HEK293 (cell line): Measurements from ENCODE around the gene WDR86.

Source experiments
- CTCF ChIA-PET: fragments of 350-600 bp; formaldehyde crosslinking; extraction: SDS; loops from one replicate; lab custom pipeline; 2021; ENCODE audit warnings: antibody characterized with exemption; lab: Yijun Ruan, JAX
- POLR2A ChIA-PET: fragments of 300-600 bp; formaldehyde crosslinking; extraction: SDS; loops from one replicate; lab custom pipeline; 2020; ENCODE audit warnings: antibody characterized with exemption, inconsistent platforms; lab: Yijun Ruan, JAX
- H3K27ac ChIP-seq: fragments of 200-500 bp; sonication (Bioruptor generic); 2 replicates; pipeline ENCODE4 v1.5.1; 2014; ENCODE audit warnings: low read depth, low read length, control low read depth, inconsistent platforms; ENCODE audit errors: extremely low read depth
- H3K36me3 ChIP-seq, 2 experiments: fragments of 200-500 bp in 1 of 2; sonication (Bioruptor generic) in 1 of 2; 1 replicate in 1 of 2; 2 replicates in 1 of 2; pipeline ENCODE4 v1.5.1; 2014 to 2017; ENCODE audit warnings: inconsistent platforms in 2 of 2, low read length in 2 of 2; ENCODE audit not compliant: control insufficient read depth in 2 of 2, insufficient read depth in 1 of 2
- H3K4me1 ChIP-seq: fragments of 200-500 bp; sonication (Bioruptor generic); 2 replicates; pipeline ENCODE4 v1.5.1; 2014; ENCODE audit warnings: mild to moderate bottlenecking, low read length, inconsistent platforms; ENCODE audit not compliant: control insufficient read depth, insufficient read depth
- H3K4me3 ChIP-seq: 2 replicates; pipeline ENCODE4 v1.5.1; 2011; ENCODE audit warnings: low read depth, mild to moderate bottlenecking, control low read depth, low read length, moderate library complexity
- H3K9me3 ChIP-seq: fragments of 200-500 bp; sonication (Bioruptor generic); 2 replicates; pipeline ENCODE4 v1.5.1; 2014; ENCODE audit warnings: low read depth, low read length, inconsistent platforms; ENCODE audit not compliant: control insufficient read depth, insufficient read depth
- EGR2 ChIP-seq: fragments of 450-650 bp; formaldehyde crosslinking; IDR thresholded peaks from 2 replicates; pipeline ENCODE4 v1.5.1; 2016; ENCODE audit warnings: low read depth, missing biosample characterization, missing genetic modification characterization
- KLF1 ChIP-seq: fragments of 450-650 bp; formaldehyde crosslinking; IDR thresholded peaks from 2 replicates; pipeline ENCODE4 v1.5.1; 2016; ENCODE audit warnings: missing biosample characterization, missing genetic modification characterization
- KLF8 ChIP-seq: fragments of 450-650 bp; formaldehyde crosslinking; IDR thresholded peaks from 2 replicates; pipeline ENCODE4 v1.5.1; 2016; ENCODE audit warnings: missing biosample characterization, missing genetic modification characterization
- MZF1 ChIP-seq: fragments of 450-650 bp; formaldehyde crosslinking; IDR thresholded peaks from 2 replicates; pipeline ENCODE4 v1.5.1; 2017; ENCODE audit warnings: missing biosample characterization, missing genetic modification characterization, borderline replicate concordance
- YY1 ChIP-seq: fragments of 450-650 bp; formaldehyde crosslinking; IDR thresholded peaks from 2 replicates; pipeline ENCODE4 v1.5.1; 2018; ENCODE audit warnings: missing biosample characterization, missing genetic modification characterization
- ZBTB1 ChIP-seq: fragments of 450-650 bp; formaldehyde crosslinking; IDR thresholded peaks from 2 replicates; pipeline ENCODE4 v1.5.1; 2016; ENCODE audit warnings: missing biosample characterization, missing genetic modification characterization
- ZNF169 ChIP-seq: fragments of 450-650 bp; formaldehyde crosslinking; IDR thresholded peaks from 2 replicates; pipeline ENCODE4 v1.5.1; 2016; ENCODE audit warnings: missing biosample characterization, missing genetic modification characterization
- ZNF274 ChIP-seq, 2 experiments: fragments of 200-500 bp in 1 of 2; fragments of 450-650 bp in 1 of 2; sonication (Bioruptor generic) in 1 of 2; formaldehyde crosslinking in 1 of 2; IDR thresholded peaks; 2 replicates each; pipeline versions ENCODE4 v1.5.1 to v1.6.1; 2014 to 2016; ENCODE audit warnings: borderline replicate concordance in 1 of 2, inconsistent platforms in 1 of 2, low read length in 1 of 2, missing biosample characterization in 1 of 2, missing genetic modification characterization in 1 of 2
- ZNF341 ChIP-seq: fragments of 450-650 bp; formaldehyde crosslinking; IDR thresholded peaks from 2 replicates; pipeline ENCODE4; 2016; ENCODE audit warnings: low read depth, missing biosample characterization, missing genetic modification characterization
- ZNF354C ChIP-seq: fragments of 450-650 bp; formaldehyde crosslinking; IDR thresholded peaks from 2 replicates; pipeline ENCODE4 v1.5.1; 2016; ENCODE audit warnings: missing biosample characterization, missing genetic modification characterization, low read depth, borderline replicate concordance
- ZNF391 ChIP-seq: fragments of 450-650 bp; formaldehyde crosslinking; IDR thresholded peaks from 2 replicates; pipeline ENCODE4 v1.5.1; 2016; ENCODE audit warnings: low read depth, missing biosample characterization, missing genetic modification characterization, borderline replicate concordance
- ZNF394 ChIP-seq: fragments of 450-650 bp; formaldehyde crosslinking; IDR thresholded peaks from 2 replicates; pipeline ENCODE4 v1.5.1; 2016; ENCODE audit warnings: missing biosample characterization, missing genetic modification characterization, mild to moderate bottlenecking, moderate library complexity, borderline replicate concordance
- ZNF560 ChIP-seq: fragments of 450-650 bp; formaldehyde crosslinking; IDR thresholded peaks from 2 replicates; pipeline ENCODE4 v1.5.1; 2017; ENCODE audit warnings: missing biosample characterization, missing genetic modification characterization, borderline replicate concordance
- ZNF660 ChIP-seq: fragments of 450-650 bp; IDR thresholded peaks from 2 replicates; pipeline ENCODE4 v1.5.1; 2018; ENCODE audit warnings: missing biosample characterization, mild to moderate bottlenecking, missing genetic modification characterization
- ZNF76 ChIP-seq: fragments of 450-650 bp; formaldehyde crosslinking; IDR thresholded peaks from 2 replicates; pipeline ENCODE4; 2016; ENCODE audit warnings: low read depth, missing biosample characterization, missing genetic modification characterization, borderline replicate concordance
- ZNF777 ChIP-seq: fragments of 450-650 bp; formaldehyde crosslinking; IDR thresholded peaks from 2 replicates; pipeline ENCODE4 v1.5.1; 2017; ENCODE audit warnings: missing biosample characterization, missing genetic modification characterization, borderline replicate concordance
- ZSCAN16 ChIP-seq: fragments of 450-650 bp; formaldehyde crosslinking; IDR thresholded peaks from 2 replicates; pipeline ENCODE4 v1.5.1; 2016; ENCODE audit warnings: missing biosample characterization, missing genetic modification characterization
- TF ChIP-seq, protein P1 (sequence below): fragments of 450-650 bp; formaldehyde crosslinking; IDR thresholded peaks from 2 replicates; pipeline ENCODE4 v1.5.1; 2016; ENCODE audit warnings: missing biosample characterization, missing genetic modification characterization
- TF ChIP-seq, protein P2 (sequence below): fragments of 450-650 bp; formaldehyde crosslinking; conservative IDR thresholded peaks from 2 replicates; pipeline ENCODE4 v1.5.1; 2016; ENCODE audit warnings: low read depth, missing biosample characterization, missing genetic modification characterization
- TF ChIP-seq, protein P3 (sequence below): fragments of 450-650 bp; formaldehyde crosslinking; IDR thresholded peaks from 2 replicates; pipeline ENCODE4 v1.5.1; 2016; ENCODE audit warnings: missing biosample characterization, missing genetic modification characterization

WDR86 gene

DNA sequence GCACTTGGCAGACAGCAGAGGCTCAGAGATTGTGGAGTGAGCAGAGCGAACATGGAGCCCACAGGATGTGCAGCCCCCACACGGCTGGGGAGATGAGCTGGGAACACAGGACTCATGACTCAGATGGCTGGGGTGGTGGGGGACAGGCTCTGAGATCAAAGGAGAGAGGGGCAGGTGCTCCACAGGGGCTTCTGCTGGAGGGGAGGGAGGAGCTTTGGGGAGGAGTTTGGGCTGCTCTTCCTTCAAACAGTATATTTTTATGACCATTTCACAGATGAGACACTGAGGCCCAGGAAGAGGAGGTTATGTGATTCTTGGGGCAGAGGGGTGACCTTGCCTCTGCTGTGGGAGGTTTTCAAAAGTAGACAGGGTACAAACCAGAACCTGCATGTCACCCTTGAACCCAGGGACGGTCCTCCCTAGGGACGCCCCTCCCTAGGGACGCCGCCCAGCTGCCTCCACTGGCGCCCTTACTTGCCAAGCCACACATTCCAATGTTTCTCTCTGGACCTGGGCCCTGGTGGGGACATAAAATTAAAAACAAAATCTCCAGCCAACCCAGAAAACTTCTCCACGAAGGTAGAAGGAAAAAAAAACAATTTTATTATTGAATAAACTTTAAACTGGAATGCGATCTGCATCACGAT, 31.1 kb upstream of the WDR86 start:
- H3K9me3 ChIP-seq: no peaks in the 10 kb centered on the region
- no peak overlapping the region for H3K27ac ChIP-seq
- no peaks in the 10 kb centered on the region for H3K36me3 ChIP-seq
- POLR2A ChIA-PET: interaction anchor here (1.2 kb wide), 1 partner anchor 79 kb away, joined by 4 read pairs; the partner anchor contains the start of gene RHEB
- no peak overlapping the region for H3K4me3 ChIP-seq
- CTCF ChIA-PET: no interaction called here
- TF ChIP-seq ZNF341 (tag by site-specific recombination) (peak; percentile 50; the same call in 1 of the 2 replicates), EGR2 (tag by site-specific recombination) (0 out of 2 replicates have a peak, but pooled peaks have one; percentile 24), KLF1 (0 out of 2 replicates have a peak, but pooled peaks have one; percentile 25), ZNF394 (tag by site-specific recombination) (no peak), ZSCAN16 (tag by site-specific recombination) (0 out of 2 replicates have a peak, but pooled peaks have one; percentile 30), ZNF274 (IDR thresholded peaks at IDR 0.05; ENCODE audit: low read length) (no peak), ZNF274 (tag by site-specific recombination; IDR thresholded peaks at IDR 0.05; ENCODE audit: borderline replicate concordance) (no peak), ZNF76 (tag by site-specific recombination) (0 out of 2 replicates have a peak, but pooled peaks have one; percentile 8)
- TF ChIP-seq, protein P1, sequence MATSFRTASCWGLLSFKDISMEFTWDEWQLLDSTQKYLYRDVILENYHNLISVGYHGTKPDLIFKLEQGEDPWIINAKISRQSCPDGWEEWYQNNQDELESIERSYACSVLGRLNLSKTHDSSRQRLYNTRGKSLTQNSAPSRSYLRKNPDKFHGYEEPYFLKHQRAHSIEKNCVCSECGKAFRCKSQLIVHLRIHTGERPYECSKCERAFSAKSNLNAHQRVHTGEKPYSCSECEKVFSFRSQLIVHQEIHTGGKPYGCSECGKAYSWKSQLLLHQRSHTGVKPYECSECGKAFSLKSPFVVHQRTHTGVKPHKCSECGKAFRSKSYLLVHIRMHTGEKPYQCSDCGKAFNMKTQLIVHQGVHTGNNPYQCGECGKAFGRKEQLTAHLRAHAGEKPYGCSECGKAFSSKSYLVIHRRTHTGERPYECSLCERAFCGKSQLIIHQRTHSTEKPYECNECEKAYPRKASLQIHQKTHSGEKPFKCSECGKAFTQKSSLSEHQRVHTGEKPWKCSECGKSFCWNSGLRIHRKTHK (tag by site-specific recombination): no peak
- no peaks in the 10 kb centered on the region for H3K4me1 ChIP-seq

DNA sequence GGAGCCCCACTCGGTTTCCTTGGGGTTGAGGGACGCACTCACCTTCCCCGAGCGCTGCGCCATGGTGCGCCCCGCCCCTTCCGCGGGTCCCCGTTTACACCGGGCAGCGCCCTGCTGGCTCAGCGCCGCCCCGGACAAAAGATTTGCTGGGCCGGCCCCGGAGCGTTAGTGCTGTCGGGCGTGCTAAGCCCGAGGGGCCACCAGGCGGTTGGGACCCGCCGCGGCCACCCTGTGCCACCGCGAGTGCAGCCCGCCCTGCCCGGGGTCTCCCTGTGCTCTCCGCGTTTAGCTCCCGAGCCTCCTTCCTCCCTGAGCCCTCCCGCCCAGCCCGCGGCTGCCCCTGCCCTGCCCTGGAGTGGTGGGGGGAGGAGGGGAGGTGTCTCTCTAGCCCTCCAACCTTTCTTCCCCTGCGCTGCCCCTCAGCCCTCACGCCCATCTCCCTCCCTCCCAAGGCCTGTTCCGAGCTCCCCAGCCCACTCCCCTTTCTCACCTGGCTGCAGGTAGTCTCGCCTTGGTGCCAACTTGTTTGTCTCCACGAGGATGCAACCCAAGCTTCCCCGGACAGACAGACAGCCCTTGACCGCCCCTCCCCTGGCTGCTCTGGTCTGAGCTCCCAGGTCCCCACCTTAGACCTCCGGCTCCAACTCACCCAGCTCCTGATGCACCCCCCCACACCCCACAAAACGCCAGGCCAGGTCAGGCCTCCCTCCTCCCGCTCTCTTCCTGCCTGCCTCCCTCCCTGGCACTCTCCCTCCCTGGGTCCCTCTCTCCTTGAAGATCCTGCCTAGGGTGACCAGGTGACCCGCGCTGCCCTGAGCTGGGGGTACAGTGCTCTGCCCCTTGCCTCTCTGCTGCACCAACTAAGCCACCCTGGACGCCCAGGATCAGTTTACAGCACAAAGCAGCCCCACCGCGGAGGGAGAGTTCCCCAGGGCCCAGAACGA, 30.3 kb upstream of the WDR86 start, which contains the start of gene CRYGN:
Gene CRYGN (minus strand): TSS at position 287 of the 944 bp plus-strand sequence. CDS start 224 bp downstream, at position 63.
- Histone ChIP-seq H3K9me3 (no peaks in the 10 kb centered on the region), H3K36me3 (no peaks in the 10 kb centered on the region), H3K4me1 (no peaks in the 10 kb centered on the region), H3K4me3 (no peak within 1 kb of the TSS), H3K27ac (no peak within 1 kb of the TSS)
- no peak for TF ChIP-seq ZNF354C
- no peak for TF ChIP-seq ZNF169 (tag by site-specific recombination)
- TF ChIP-seq, protein P2, sequence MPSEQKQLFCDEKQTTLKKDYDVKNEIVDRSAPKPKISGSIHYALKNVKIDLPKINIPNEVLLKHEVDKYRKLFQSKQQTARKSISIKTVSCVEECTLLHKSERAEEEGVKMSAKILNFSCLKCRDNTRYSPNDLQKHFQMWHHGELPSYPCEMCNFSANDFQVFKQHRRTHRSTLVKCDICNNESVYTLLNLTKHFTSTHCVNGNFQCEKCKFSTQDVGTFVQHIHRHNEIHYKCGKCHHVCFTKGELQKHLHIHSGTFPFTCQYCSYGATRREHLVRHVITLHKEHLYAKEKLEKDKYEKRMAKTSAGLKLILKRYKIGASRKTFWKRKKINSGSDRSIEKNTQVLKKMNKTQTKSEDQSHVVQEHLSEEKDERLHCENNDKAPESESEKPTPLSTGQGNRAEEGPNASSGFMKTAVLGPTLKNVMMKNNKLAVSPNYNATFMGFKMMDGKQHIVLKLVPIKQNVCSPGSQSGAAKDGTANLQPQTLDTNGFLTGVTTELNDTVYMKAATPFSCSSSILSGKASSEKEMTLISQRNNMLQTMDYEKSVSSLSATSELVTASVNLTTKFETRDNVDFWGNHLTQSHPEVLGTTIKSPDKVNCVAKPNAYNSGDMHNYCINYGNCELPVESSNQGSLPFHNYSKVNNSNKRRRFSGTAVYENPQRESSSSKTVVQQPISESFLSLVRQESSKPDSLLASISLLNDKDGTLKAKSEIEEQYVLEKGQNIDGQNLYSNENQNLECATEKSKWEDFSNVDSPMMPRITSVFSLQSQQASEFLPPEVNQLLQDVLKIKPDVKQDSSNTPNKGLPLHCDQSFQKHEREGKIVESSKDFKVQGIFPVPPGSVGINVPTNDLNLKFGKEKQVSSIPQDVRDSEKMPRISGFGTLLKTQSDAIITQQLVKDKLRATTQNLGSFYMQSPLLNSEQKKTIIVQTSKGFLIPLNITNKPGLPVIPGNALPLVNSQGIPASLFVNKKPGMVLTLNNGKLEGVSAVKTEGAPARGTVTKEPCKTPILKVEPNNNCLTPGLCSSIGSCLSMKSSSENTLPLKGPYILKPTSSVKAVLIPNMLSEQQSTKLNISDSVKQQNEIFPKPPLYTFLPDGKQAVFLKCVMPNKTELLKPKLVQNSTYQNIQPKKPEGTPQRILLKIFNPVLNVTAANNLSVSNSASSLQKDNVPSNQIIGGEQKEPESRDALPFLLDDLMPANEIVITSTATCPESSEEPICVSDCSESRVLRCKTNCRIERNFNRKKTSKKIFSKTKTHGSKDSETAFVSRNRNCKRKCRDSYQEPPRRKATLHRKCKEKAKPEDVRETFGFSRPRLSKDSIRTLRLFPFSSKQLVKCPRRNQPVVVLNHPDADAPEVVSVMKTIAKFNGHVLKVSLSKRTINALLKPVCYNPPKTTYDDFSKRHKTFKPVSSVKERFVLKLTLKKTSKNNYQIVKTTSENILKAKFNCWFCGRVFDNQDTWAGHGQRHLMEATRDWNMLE (tag by site-specific recombination): no peak
- TF ChIP-seq, protein P3, sequence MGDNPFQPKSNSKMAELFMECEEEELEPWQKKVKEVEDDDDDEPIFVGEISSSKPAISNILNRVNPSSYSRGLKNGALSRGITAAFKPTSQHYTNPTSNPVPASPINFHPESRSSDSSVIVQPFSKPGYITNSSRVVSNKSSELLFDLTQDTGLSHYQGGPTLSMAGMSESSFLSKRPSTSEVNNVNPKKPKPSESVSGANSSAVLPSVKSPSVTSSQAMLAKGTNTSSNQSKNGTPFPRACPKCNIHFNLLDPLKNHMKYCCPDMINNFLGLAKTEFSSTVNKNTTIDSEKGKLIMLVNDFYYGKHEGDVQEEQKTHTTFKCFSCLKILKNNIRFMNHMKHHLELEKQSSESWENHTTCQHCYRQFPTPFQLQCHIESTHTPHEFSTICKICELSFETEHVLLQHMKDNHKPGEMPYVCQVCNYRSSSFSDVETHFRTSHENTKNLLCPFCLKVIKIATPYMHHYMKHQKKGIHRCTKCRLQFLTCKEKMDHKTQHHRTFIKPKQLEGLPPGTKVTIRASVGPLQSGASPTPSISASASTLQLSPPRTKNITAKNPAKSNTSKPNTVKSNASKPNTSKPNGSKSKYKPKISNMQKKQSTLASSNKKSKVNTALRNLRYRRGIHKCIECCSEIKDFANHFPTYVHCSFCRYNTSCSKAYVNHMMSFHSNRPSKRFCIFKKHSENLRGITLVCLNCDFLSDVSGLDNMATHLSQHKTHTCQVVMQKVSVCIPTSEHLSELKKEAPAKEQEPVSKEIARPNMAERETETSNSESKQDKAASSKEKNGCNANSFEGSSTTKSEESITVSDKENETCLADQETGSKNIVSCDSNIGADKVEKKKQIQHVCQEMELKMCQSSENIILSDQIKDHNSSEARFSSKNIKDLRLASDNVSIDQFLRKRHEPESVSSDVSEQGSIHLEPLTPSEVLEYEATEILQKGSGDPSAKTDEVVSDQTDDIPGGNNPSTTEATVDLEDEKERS: no peak
- no peak for TF ChIP-seq ZNF391 (tag by site-specific recombination)
- TF ChIP-seq ZNF660: no peak
- no peak for TF ChIP-seq ZNF777 (tag by site-specific recombination)
- TF ChIP-seq YY1 (tag by site-specific recombination): no peak
- no peak for TF ChIP-seq KLF8 (tag by site-specific recombination)
- no peak for TF ChIP-seq ZBTB1 (tag by site-specific recombination)
- TF ChIP-seq MZF1 (tag by site-specific recombination): no peak
- no peak for TF ChIP-seq ZNF560 (tag by site-specific recombination)
- CTCF ChIA-PET: no interaction called here
- POLR2A ChIA-PET: interaction anchor here (1.2 kb wide), 1 partner anchor 80 kb away, joined by 4 read pairs; the partner anchor contains the start of gene RHEB
